Central memory CD4-positive, alpha-beta T cell (primary cell): ENCODE measurements around the gene CEP85L.

Experiments used
- DNase-seq: peaks from one replicate; pipeline ENCODE4 v3.0.0; 2022

The CEP85L gene

DNA sequence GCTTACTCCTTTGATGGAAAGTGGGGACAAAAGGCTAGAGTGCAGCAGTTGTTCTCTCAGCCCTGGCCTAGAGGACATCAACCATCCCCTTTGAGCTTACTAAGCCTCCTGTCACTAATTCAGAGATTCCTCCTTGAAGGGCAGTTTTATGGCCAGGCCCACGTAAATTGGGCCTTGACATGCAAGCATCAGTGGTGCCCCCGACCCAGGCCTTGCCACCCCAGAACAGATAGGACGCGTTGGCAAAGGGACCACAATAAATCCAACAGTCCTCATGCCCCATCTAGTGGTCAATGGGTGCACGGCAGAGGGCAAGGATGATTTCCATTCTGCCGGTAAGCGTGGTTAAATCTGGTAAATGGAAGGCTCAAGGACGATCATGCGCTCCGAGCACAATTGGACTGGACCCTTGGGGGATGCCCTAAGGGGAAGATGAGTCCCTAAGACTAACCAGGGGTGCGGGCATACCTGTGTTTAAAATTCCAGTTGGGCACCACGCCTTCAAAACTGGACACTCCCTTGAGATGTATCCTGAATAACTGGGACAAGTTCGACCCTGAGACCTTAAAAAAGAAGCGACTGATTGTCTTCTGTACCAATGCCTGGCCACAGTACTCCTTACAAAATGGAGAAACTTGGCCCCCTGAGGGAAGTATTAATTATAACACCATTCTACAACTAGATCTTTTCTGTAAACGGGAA lies 32.6 kb downstream of the CEP85L start:
- peak; percentile 46 for DNase-seq

- no peak for DNase-seq
Observed at GRCh38 chr6:118617417-118617816, 34.0 kb downstream of the CEP85L start.

DNA sequence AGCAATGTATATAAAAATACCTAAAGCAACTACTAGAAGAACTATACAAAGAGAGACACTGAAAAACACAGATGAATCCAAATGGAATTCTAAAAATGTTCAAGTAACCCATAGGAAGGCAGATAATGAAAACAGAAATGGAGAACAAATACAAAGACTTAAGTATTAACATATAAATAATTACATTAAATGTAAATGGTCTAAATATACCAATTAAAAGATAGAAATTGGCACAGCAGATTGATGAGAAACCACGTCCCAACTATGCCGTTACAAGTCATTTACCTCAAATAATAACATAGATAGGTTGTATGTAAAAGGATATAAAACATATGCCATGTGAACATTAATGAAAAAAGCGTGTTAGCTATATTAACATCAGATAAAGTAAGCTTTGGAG lies 40.1 kb downstream of the CEP85L start:
- DNase-seq: no peak

DNA sequence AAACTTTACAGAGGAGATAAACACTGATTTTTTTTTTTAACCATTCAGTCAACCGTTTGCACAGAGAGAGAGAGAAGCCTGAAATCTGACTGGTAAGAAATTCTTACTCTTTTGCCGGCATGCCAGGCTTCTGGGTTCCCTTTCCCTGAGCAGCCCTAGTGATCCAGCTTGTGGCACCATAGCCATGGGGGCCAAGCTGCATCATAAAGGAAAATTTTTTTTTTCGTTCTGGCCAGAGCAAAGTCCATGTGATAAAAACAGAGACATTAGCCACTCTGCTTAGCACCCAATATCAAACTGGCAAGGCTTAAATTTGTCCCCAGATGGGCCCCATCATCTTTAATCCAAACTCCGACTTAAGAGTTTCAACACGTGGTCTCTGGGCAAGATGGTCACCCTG lies 44.5 kb downstream of the CEP85L start:
- DNase-seq: no peak

- no peak for DNase-seq
Observed at GRCh38 chr6:118606268-118606667, 45.1 kb downstream of the CEP85L start.

DNA sequence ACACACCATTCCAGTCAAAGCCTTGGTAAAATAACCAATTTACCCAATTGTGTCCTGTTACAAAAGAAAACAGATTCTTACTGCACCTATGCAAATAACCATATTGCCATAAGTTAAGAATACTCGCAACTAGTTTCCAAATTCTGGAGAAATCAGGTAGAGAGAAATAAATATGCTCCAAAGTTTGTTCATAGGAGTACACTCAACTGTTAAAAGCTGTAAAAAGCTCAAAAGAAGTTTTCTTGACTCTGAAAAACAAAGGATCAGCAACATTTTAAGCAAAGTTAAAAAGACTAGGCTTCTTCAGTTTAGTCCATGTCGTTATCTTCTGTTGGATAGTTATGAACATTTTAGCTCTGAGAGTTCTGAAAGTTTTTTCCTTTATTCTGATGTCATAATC lies 48.0 kb downstream of the CEP85L start:
- DNase-seq: no peak

GRCh38 chr6:118602300-118602699 lies 49.1 kb downstream of the CEP85L start:
- no peak for DNase-seq

GRCh38 chr6:118598324-118598723 lies 53.1 kb downstream of the CEP85L start:
- no peak for DNase-seq

- DNase-seq: no peak
Observed at GRCh38 chr6:118597636-118598035, 53.8 kb downstream of the CEP85L start.

GRCh38 chr6:118596774-118597320 lies 54.5 kb downstream of the CEP85L start:
- no peak for DNase-seq

- DNase-seq: no peak
Observed at GRCh38 chr6:118594877-118595276, 56.5 kb downstream of the CEP85L start.

- no peak for DNase-seq
Observed at GRCh38 chr6:118591897-118592296, 59.5 kb downstream of the CEP85L start.

DNA sequence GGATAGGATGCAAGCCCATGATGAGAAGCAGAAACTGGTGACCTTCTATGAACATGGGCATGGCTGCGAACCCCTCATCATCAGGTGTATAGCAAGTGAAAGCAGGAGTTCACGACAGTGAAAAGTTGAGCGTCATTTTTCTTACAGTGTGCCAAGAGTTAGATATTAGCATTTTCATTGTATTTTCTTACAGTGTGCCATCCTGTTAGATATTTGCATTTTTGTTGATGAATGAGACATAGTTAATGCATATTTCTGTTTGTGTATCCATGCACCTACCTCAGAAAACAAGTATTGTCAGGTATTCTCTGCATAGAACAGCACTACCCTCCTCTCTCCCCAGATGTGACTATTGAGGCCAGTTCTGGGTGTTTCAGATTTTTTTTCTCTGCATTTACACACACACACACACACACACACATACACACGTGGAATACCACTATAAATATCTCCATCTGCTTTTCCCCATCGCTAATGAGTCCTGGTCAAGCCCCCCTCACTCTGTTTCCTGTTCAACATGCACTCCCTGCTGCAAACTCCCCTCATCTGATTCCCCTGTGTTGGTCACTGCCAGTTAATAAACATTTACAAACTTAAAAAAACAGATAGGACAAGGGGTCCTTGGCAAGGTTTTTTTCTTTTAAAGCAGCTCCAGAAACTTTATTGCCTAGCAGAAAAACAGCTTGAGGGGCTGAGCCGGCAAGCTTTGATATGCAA lies 61.6 kb downstream of the CEP85L start:
- DNase-seq: no peak

DNA sequence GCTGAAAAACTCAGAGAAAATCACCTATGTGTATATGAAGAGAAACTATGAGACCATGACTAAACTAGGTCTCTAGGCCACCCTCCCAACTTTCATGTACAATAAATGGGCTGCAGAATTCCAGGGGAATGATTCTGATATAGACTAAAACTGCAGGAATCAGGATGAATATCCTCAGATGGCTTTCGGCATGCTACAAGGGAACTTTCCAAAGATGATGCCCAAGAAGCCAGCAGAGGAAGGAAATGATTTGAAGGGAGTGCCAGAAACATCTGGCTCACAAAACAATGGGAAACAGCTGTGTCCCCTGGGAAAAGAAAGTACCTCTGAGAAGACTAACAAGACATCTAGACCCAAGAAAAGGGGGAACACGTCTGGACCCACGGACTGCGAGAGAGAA lies 62.2 kb downstream of the CEP85L start:
- no peak for DNase-seq

- DNase-seq: no peak
Observed at GRCh38 chr6:118588626-118589025, 62.8 kb downstream of the CEP85L start.

DNA sequence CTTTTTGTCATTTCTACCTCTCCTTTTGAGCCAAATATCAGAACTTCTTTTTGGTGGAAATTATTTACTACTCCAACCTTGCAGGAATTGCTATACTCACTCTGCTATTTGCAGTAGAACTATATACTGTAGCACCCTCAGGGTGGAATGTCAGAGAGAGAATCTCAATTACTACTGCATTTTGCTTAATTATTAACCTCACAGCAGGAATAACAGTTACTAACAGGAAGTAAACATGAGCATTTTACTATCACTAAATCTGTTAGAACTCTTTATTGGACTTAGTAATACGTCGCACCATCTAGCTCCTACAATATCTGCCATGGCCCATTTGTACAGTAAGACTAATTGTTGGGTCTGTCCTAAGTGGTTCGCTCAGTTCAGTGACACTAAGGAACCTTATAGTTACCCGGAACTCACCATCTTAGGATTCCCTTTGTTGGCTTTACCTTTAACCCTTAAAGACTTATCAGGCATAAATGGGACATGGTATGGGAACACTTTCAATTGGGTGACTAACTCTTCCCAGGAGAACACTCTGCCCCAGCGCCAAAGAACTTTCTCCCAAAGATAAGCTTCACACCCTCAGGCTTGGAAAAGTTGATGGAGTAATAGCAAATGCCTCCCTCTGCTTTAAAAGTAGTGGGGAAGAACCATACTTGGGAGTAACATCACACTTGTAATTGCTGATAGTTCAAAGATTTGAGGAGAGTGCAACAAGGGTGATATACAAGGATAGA lies 64.5 kb downstream of the CEP85L start:
- DNase-seq: no peak

GRCh38 chr6:118584911-118585310 lies 66.5 kb downstream of the CEP85L start:
- no peak for DNase-seq

DNA sequence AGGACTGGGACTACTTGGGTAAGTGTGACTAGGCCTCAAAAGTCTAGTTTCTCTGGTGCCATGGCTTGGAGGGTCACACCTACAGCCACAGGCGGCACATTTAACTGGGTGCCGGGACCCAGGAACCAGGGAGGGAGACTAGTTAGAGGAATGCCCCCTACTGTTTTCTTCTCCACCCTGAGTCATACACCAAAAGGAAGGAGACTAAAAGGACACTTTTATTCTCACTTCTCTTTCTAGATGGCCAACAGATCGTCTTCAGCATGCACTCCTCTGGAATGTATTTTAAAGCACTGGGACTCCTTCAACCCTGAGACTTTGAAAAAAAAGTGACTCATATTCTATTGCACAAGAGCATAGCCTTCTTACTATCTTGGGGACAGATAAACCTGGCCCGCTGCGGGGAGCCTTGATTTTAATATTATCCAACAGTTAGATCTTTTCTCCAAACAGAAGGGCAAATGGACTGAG lies 69.9 kb downstream of the CEP85L start:
- DNase-seq: no peak

DNA sequence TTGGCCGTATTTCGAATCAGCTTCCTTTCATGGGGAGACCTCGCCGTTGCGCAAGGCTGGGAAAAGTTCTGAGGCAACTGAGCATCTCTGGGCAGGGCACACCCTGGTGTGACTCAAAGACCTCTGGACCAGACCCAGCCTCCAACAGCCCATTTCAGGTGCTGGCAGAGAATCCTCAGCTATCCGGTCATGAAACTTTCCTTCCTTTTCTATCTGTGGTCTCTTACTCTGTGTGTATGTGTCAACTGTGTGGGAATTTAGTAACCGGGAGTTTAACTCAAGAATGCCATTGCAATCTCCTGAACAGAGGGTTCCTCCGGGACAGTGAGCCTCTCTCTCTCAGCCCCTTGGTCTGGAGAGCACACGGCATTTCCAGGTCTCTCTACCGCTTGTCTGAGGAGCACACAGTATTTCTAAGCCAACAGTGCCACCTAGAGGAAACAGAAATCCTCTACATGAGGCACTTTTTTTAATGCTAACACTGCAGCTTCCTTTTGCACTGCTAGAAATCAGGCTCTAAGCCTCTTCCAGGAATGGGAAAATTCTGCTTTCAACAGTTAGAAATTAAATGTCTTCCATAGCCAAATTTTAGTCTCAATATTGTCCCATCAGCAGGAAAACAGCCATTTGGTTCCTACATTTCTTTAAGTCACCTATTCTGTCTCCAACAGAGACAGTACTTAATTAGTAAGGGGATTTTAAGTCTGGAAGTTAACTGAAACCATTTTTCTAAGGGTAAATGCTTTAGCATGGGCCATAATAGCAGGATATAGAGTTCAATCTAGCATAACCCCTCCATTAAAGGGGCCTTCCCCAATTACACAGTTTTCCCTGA lies 70.6 kb downstream of the CEP85L start:
- peak; percentile 30 for DNase-seq

- DNase-seq: no peak
Observed at GRCh38 chr6:118579786-118580185, 71.6 kb downstream of the CEP85L start.

DNA sequence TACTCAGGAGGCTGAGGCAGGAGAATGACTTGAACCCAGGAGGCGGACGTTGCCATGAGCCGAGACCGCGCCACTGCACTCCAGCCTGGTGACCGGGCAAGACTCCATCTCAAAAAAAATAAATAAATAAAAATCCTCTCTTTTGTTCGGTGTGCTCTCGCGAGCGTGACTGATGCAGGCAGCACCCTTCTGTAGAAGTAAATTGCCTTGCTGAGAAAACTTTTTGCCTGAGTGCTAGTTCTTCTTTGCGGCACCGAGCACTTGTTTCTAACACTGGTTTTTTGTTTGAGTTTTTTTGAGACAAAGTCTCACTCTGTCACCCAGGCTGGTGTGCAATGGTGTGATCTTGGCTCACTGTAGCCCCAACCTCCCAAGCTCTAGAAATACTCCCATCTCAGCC lies 72.8 kb downstream of the CEP85L start:
- no peak for DNase-seq

DNA sequence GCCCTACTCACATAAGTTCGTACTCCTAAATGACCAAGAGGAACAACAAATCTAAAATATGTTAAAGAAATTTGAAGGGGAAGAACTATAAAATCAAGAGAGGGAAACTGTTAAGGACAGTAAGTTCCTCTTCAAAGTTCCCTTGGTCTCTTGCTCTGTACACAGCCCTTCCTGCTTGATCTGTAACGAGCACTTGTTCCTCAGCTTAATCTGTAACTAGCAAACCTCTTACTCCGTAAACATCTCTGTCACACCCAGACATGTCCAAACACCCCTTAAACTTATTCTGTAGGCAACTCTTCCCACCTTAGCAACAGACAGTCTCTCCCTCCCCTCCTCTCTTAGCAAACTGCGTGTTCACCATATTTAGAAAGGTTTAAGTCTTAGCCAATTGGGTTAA lies 73.4 kb downstream of the CEP85L start:
- no peak for DNase-seq
